A673 (cell line): ENCODE results near the gene HMGN4. TPM values are rescaled to one million over a fixed set of nuclear protein-coding genes. Genes with fewer than 3 reads are reported as not detected.

Experiments
- BruUV-seq: library from RNA; stranded (reverse); fragments of 400-500 nt; replicated peaks from 2 replicates; lab custom pipeline; 2021; lab: Mats Ljungman, UMichigan
- CTCF ChIA-PET: fragments of 300-600 bp; sonication (Branson Sonifier 250); formaldehyde crosslinking; loops from one replicate; lab custom pipeline; 2022; ENCODE audit warnings: antibody characterized with exemption; lab: Charles Lee
- POLR2A ChIA-PET: fragments of 300-600 bp; sonication (Branson Sonifier 250); formaldehyde crosslinking; loops from one replicate; lab custom pipeline; 2022; ENCODE audit warnings: antibody characterized with exemption; ENCODE audit not compliant: low non-redundant PET; lab: Charles Lee
- DNase-seq: peaks from one replicate; pipeline ENCODE4 v3.0.0-alpha.2; 2015; ENCODE audit warnings: low spot score
- H3K27ac ChIP-seq: fragments of 200-600 bp; sonication (generic); 2 replicates; pipeline ENCODE4 v1.5.1; 2016; ENCODE audit warnings: mixed run types, low read depth, mild to moderate bottlenecking, mixed read lengths, antibody characterized with exemption, low read length; ENCODE audit not compliant: poor library complexity, severe bottlenecking
- H3K27me3 ChIP-seq: fragments of 200-600 bp; sonication (generic); replicated peaks from 2 replicates; pipeline ENCODE4 v1.6.1; 2017; ENCODE audit warnings: mixed run types, low read depth, mild to moderate bottlenecking, mixed read lengths, antibody characterized with exemption, low read length; ENCODE audit not compliant: insufficient read depth, poor library complexity
- H3K36me3 ChIP-seq: fragments of 200-600 bp; sonication (generic); 2 replicates; pipeline ENCODE4 v1.6.1; 2016; ENCODE audit warnings: mixed run types, mild to moderate bottlenecking, mixed read lengths, antibody characterized with exemption, low read length; ENCODE audit not compliant: insufficient read depth, poor library complexity, severe bottlenecking
- H3K4me1 ChIP-seq: fragments of 200-600 bp; sonication (generic); 2 replicates; pipeline ENCODE4 v1.6.1; 2017; ENCODE audit warnings: mixed run types, mild to moderate bottlenecking, mixed read lengths, antibody characterized with exemption, low read length; ENCODE audit not compliant: insufficient read depth, poor library complexity, severe bottlenecking
- H3K4me3 ChIP-seq: fragments of 200-600 bp; sonication (generic); 2 replicates; pipeline ENCODE4 v1.5.1; 2016; ENCODE audit warnings: low read depth, mixed run types, mild to moderate bottlenecking, mixed read lengths, low read length; ENCODE audit not compliant: poor library complexity, severe bottlenecking
- H3K9me3 ChIP-seq: fragments of 200-600 bp; sonication (generic); 2 replicates; pipeline ENCODE4 v1.6.1; 2016; ENCODE audit warnings: mixed run types, low read depth, mild to moderate bottlenecking, mixed read lengths, antibody characterized with exemption, low read length; ENCODE audit not compliant: poor library complexity, severe bottlenecking
- CTCF ChIP-seq: fragments of 300-800, 200-600 bp; sonication (generic); conservative IDR thresholded peaks from 2 replicates; pipeline ENCODE4 v1.5.1; 2017; ENCODE audit warnings: low read depth, mild to moderate bottlenecking, antibody characterized with exemption, low read length, moderate library complexity, mixed read lengths
- EZH2 ChIP-seq: fragments of 200-600 bp; sonication (generic); IDR thresholded peaks from 2 replicates; pipeline ENCODE4 v1.6.1; 2017; ENCODE audit warnings: borderline replicate concordance, low read depth, mild to moderate bottlenecking, mixed read lengths, antibody characterized with exemption, low read length; ENCODE audit not compliant: poor library complexity, severe bottlenecking
- intact Hi-C: fragments of 100-400 bp; cut with micrococcal nuclease; formaldehyde crosslinking; loops from one replicate; pipeline ENCODE4 v1.10.0; 2022; ENCODE audit not compliant: unreplicated experiment
- total RNA-seq: library from RNA; stranded (reverse); gene quantifications from 2 replicates; pipeline ENCODE4 v1.2.3, GENCODE V29; 2021

The HMGN4 gene
- total RNA-seq, 1 experiment from 2014 or later = 58.6 TPM

GRCh38 chr6:26552205-26552604, 14.0 kb downstream of the HMGN4 start:
- H3K4me1 ChIP-seq = no peaks in the 10 kb centered on the region
- H3K27me3 ChIP-seq = no peaks in the 10 kb centered on the region
- CTCF ChIA-PET = no interaction called here
- DNase-seq = no peak
- H3K9me3 ChIP-seq = no peaks in the 10 kb centered on the region
- TF ChIP-seq EZH2 = no peak
- no peak for TF ChIP-seq CTCF
- POLR2A ChIA-PET = no interaction called here
- H3K27ac ChIP-seq = no peak overlapping the region
- no peaks in the 10 kb centered on the region for H3K36me3 ChIP-seq
- intact Hi-C loops = loop anchor here (10.0 kb wide), 2 partner anchors 377 to 497 kb away; a partner anchor contains a TSS
- H3K4me3 ChIP-seq = no peak overlapping the region
- no TSS peak for BruUV-seq

GRCh38 chr6:26552640-26553188, 14.5 kb downstream of the HMGN4 start:
- no peak for DNase-seq
- POLR2A ChIA-PET = no interaction called here
- Histone ChIP-seq H3K36me3 (no peaks in the 10 kb centered on the region), H3K27ac (peak overlapping the region; percentile 31), H3K4me1 (no peaks in the 10 kb centered on the region), H3K27me3 (no peaks in the 10 kb centered on the region), H3K4me3 (peak overlapping the region; percentile 61), H3K9me3 (no peaks in the 10 kb centered on the region)
- TF ChIP-seq CTCF = no peak
- no peak for TF ChIP-seq EZH2
- intact Hi-C loops = loop anchor here (1.0 to 10.0 kb wide), 3 partner anchors 15 to 498 kb away; a partner anchor contains a TSS
- BruUV-seq = no TSS peak
- CTCF ChIA-PET = no interaction called here

GRCh38 chr6:26553264-26553634, 15.1 kb downstream of the HMGN4 start:
- Histone ChIP-seq H3K4me1 (no peaks in the 10 kb centered on the region), H3K9me3 (no peaks in the 10 kb centered on the region), H3K36me3 (no peaks in the 10 kb centered on the region), H3K27me3 (no peaks in the 10 kb centered on the region), H3K27ac (peak overlapping the region; percentile 69), H3K4me3 (peak overlapping the region; percentile 61)
- BruUV-seq = no TSS peak
- DNase-seq = peak; percentile 83
- TF ChIP-seq CTCF (no peak), EZH2 (no peak)
- POLR2A ChIA-PET = no interaction called here
- CTCF ChIA-PET = interaction anchor here (1.0 kb wide), 1 partner anchor 42 kb away, joined by 3 read pairs; no protein-coding TSS in a partner anchor
- intact Hi-C loops = loop anchor here (1.0 to 10.0 kb wide), 3 partner anchors 16 to 498 kb away; a partner anchor contains a TSS
